Glutamatergic neuron (in vitro differentiated cells): ENCODE data around the gene NPHP4. TPM values are rescaled to one million over a fixed set of nuclear protein-coding genes. Genes with fewer than 3 reads are reported as not detected.

Experiments
- DNase-seq: peaks from one replicate; pipeline ENCODE4 v3.0.0; 2022
- H3K27ac Mint-ChIP-seq: one replicate; pipeline ENCODE4 v1.8.0; 2020; ENCODE audit warnings: mild to moderate bottlenecking, mixed read lengths, inconsistent platforms; ENCODE audit not compliant: unreplicated experiment
- H3K27me3 Mint-ChIP-seq: one replicate; pipeline ENCODE4 v1.8.0; 2020; ENCODE audit warnings: mild to moderate bottlenecking, moderate library complexity, mixed read lengths, inconsistent platforms; ENCODE audit not compliant: unreplicated experiment
- H3K36me3 Mint-ChIP-seq: one replicate; pipeline ENCODE4 v1.8.0; 2020; ENCODE audit warnings: mild to moderate bottlenecking, mixed read lengths, inconsistent platforms; ENCODE audit not compliant: unreplicated experiment
- H3K4me1 Mint-ChIP-seq: one replicate; pipeline ENCODE4 v1.8.0; 2020; ENCODE audit warnings: mild to moderate bottlenecking, low read depth, mixed read lengths, inconsistent platforms; ENCODE audit not compliant: unreplicated experiment
- H3K4me3 Mint-ChIP-seq: one replicate; pipeline ENCODE4 v1.8.0; 2020; ENCODE audit warnings: mild to moderate bottlenecking, mixed read lengths, inconsistent platforms; ENCODE audit not compliant: unreplicated experiment
- H3K9me3 Mint-ChIP-seq: one replicate; pipeline ENCODE4 v1.8.0; 2020; ENCODE audit warnings: mild to moderate bottlenecking, moderate library complexity, mixed read lengths, inconsistent platforms; ENCODE audit not compliant: unreplicated experiment
- CTCF ChIP-seq: fragments of 200-600 bp; sonication (generic); IDR thresholded peaks from one replicate; pipeline ENCODE4 v1.5.0; 2021; ENCODE audit not compliant: partially characterized antibody, unreplicated experiment
- total RNA-seq: library from RNA; stranded (reverse); fragmentation: NEBNext Ultra II Directional; extraction: Animal tissue kit (Norgen Biotek cat#: 25700); gene quantifications from one replicate; pipeline ENCODE4 v1.2.1, GENCODE V29; 2021; ENCODE audit not compliant: unreplicated experiment

NPHP4 gene
- total RNA-seq, 1 donor from 2014 or later: 28.4 TPM

GRCh38 chr1:5983361-5984103, 8.7 kb downstream of the NPHP4 start:
- no peaks in the 10 kb centered on the region for H3K36me3 Mint-ChIP-seq
- H3K4me3 Mint-ChIP-seq: no peak overlapping the region
- peaks cover 5% of the 10 kb centered on the region for H3K4me1 Mint-ChIP-seq
- no peak for TF ChIP-seq CTCF
- H3K9me3 Mint-ChIP-seq: no peaks in the 10 kb centered on the region
- no peak overlapping the region for H3K27ac Mint-ChIP-seq
- DNase-seq: no peak
- H3K27me3 Mint-ChIP-seq: no peaks in the 10 kb centered on the region

GRCh38 chr1:5982868-5983267, 9.4 kb downstream of the NPHP4 start:
- Mint-ChIP-seq H3K4me3 (no peak overlapping the region), H3K27ac (no peak overlapping the region), H3K4me1 (peaks cover 5% of the 10 kb centered on the region), H3K9me3 (no peaks in the 10 kb centered on the region), H3K36me3 (no peaks in the 10 kb centered on the region), H3K27me3 (peaks cover 1% of the 10 kb centered on the region)
- TF ChIP-seq CTCF: no peak
- DNase-seq: no peak

- peaks cover 5% of the 10 kb centered on the region for H3K27me3 Mint-ChIP-seq
- no peak overlapping the region for H3K4me3 Mint-ChIP-seq
- DNase-seq: no peak
- no peak for TF ChIP-seq CTCF
- no peaks in the 10 kb centered on the region for H3K36me3 Mint-ChIP-seq
- H3K27ac Mint-ChIP-seq: no peak overlapping the region
- H3K4me1 Mint-ChIP-seq: peaks cover 6% of the 10 kb centered on the region
- H3K9me3 Mint-ChIP-seq: peaks cover 1% of the 10 kb centered on the region
These were observed 9.9 kb downstream of the NPHP4 start for GRCh38 chr1:5982276-5982675.

- no peaks in the 10 kb centered on the region for H3K36me3 Mint-ChIP-seq
- H3K27me3 Mint-ChIP-seq: peaks cover 5% of the 10 kb centered on the region
- peaks cover 7% of the 10 kb centered on the region for H3K4me1 Mint-ChIP-seq
- no peak for TF ChIP-seq CTCF
- H3K4me3 Mint-ChIP-seq: no peak overlapping the region
- no peak overlapping the region for H3K27ac Mint-ChIP-seq
- no peak for DNase-seq
- H3K9me3 Mint-ChIP-seq: peaks cover 1% of the 10 kb centered on the region
These were observed 11.2 kb downstream of the NPHP4 start for GRCh38 chr1:5981009-5981380.

GRCh38 chr1:5980314-5981008, 11.8 kb downstream of the NPHP4 start:
- peaks cover 9% of the 10 kb centered on the region for H3K4me1 Mint-ChIP-seq
- H3K27me3 Mint-ChIP-seq: peaks cover 5% of the 10 kb centered on the region
- H3K36me3 Mint-ChIP-seq: no peaks in the 10 kb centered on the region
- peak; percentile 73 for DNase-seq
- peaks cover 1% of the 10 kb centered on the region for H3K9me3 Mint-ChIP-seq
- H3K4me3 Mint-ChIP-seq: no peak overlapping the region
- H3K27ac Mint-ChIP-seq: no peak overlapping the region
- peak; percentile 43 for TF ChIP-seq CTCF
